ENCODE results near the gene ZDHHC11. TPM values are rescaled to one million over a fixed set of nuclear protein-coding genes. Genes with fewer than 3 reads are reported as not detected.
"Not testable (repeated sequence)": the region's sequence is repeated elsewhere in the genome, so short reads cannot be mapped to it uniquely, and the experiment has no call there.

Gene ZDHHC11
- total and polyA plus RNA-seq, 2 donors, result 1.1 to 9.6 TPM

DNA sequence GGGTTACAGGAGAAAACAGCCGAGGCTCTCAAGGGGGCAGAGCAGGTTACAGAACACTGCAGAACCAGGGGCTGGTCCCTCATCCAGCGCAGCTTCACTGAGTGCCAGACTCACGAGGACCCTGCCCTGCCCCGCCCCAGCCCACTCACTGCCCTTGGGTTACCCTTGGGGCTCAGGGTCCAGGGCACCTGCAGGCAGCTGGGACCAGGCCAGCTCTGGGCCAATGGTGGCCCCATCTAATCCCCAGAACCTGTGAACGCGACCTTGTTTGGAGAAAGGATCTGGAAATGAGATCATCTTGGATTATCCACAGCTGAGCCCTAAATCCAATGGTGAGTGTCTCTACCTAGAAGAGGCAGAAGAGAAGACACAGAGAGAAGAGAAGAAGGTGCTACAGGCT is 72.4 kb downstream of the ZDHHC11 start:
- H3K4me3 ChIP-seq (ENCODE audit: low read length in 2 of 2); H3K27ac ChIP-seq (ENCODE audit: low read depth in 1 of 2, low read length in 1 of 2); H3K27me3 ChIP-seq (ENCODE audit: control insufficient read depth in 2 of 2, insufficient read depth in 1 of 2, low read length in 1 of 2); H3K36me3 ChIP-seq (ENCODE audit: control insufficient read depth in 2 of 2, insufficient read depth in 2 of 2, low read length in 1 of 2); H3K9me3 ChIP-seq (ENCODE audit: control insufficient read depth in 2 of 2, insufficient read depth in 1 of 2, low read length in 1 of 2); DNase-seq (ENCODE audit: low read depth in 6 of 9, low spot score in 9 of 9); H3K4me1 ChIP-seq (ENCODE audit: control insufficient read depth in 2 of 2, insufficient read depth in 2 of 2, low read length in 2 of 2): not testable (repeated sequence)
- 92% methylated on average over 5 of the region's 6 CpGs for WGBS

DNA sequence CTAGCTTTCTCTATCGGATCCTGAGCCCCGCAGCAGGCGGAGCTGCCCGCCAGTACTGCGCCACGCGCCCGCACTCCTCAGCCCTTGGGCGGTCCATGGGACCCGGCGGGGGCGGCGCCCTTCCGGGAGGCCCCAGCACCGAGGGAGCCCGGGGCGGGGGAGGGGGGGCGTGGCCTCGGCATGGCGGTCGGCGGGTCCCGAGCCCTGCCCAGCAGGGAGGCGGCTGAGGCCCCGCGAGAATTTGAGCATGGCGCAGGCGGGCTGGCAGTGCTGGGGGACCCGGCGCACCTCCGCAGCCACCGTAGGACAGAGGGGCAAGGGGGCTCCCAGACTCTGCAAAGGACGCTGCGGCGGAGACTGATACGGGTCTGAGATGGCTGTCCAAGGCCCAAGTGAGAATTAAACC is 73.0 kb downstream of the ZDHHC11 start:
- no peaks in the 10 kb centered on the region for H3K9me3 ChIP-seq (ENCODE audit: control insufficient read depth in 2 of 2, insufficient read depth in 1 of 2, low read length in 1 of 2)
- WGBS, result 97% methylated on average over 36 of the region's 36 CpGs
- no peak overlapping the region for H3K27ac ChIP-seq (ENCODE audit: low read depth in 1 of 2, low read length in 1 of 2)
- H3K36me3 ChIP-seq (ENCODE audit: control insufficient read depth in 2 of 2, insufficient read depth in 2 of 2, low read length in 1 of 2), result no peaks in the 10 kb centered on the region
- H3K4me1 ChIP-seq (ENCODE audit: control insufficient read depth in 2 of 2, insufficient read depth in 2 of 2, low read length in 2 of 2), result no peaks in the 10 kb centered on the region
- peaks cover 0 to 2% of the 10 kb centered on the region in 2 donors for H3K27me3 ChIP-seq (ENCODE audit: control insufficient read depth in 2 of 2, insufficient read depth in 1 of 2, low read length in 1 of 2)
- DNase-seq (ENCODE audit: low read depth in 6 of 9, low spot score in 9 of 9), result no peak
- H3K4me3 ChIP-seq (ENCODE audit: low read length in 2 of 2), result no peak overlapping the region

DNA sequence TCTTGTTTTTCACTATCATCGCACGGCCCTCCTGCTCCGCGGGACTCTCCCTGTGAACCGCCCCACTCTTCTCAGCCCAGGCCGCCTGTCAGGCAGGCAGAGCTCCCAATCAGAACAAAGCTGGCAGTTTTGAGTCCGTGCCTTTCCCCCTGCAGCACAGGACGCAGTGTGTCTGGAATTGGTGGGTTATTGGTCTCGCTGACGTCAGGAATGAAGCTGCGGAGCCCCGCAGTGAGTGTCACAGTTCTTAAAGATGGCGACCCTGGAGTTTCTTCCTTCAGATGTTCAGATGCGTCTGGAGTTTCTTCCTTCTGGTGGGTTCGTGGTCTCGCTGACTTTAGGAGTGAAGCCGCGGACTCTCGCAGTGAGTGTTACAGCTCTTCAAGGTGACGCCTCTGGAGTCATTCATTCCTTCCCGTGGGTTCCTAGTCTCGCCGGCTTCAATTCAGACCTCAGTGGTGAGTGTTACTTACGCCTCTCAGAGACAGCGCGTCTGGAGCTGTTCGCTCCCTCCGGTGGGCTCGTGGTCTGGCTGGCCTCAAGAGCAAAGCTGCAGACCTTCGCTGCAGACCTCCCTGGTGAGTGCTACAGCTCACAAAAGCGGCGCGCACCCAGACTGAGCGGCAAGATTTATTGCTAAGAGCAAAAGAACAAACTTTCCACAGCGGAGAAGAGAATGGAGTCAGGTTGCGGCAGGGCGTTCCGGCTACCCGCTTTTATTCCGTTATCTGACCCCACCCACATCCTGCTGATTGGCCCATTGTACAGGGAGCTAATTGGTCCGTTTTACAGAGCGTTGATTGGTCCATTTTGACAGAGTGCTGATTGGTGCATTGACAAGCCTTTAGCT is 73.7 kb downstream of the ZDHHC11 start:
- no peak for DNase-seq (ENCODE audit: low read depth in 6 of 9, low spot score in 9 of 9)
- H3K36me3 ChIP-seq (ENCODE audit: control insufficient read depth in 2 of 2, insufficient read depth in 2 of 2, low read length in 1 of 2), result no peaks in the 10 kb centered on the region
- no peaks in the 10 kb centered on the region for H3K4me1 ChIP-seq (ENCODE audit: control insufficient read depth in 2 of 2, insufficient read depth in 2 of 2, low read length in 2 of 2)
- no peak overlapping the region for H3K27ac ChIP-seq (ENCODE audit: low read depth in 1 of 2, low read length in 1 of 2)
- peaks cover 0 to 2% of the 10 kb centered on the region in 2 donors for H3K27me3 ChIP-seq (ENCODE audit: control insufficient read depth in 2 of 2, insufficient read depth in 1 of 2, low read length in 1 of 2)
- 92% methylated on average over 42 of the region's 42 CpGs for WGBS
- no peak overlapping the region for H3K4me3 ChIP-seq (ENCODE audit: low read length in 2 of 2)
- H3K9me3 ChIP-seq (ENCODE audit: control insufficient read depth in 2 of 2, insufficient read depth in 1 of 2, low read length in 1 of 2), result no peaks in the 10 kb centered on the region

DNA sequence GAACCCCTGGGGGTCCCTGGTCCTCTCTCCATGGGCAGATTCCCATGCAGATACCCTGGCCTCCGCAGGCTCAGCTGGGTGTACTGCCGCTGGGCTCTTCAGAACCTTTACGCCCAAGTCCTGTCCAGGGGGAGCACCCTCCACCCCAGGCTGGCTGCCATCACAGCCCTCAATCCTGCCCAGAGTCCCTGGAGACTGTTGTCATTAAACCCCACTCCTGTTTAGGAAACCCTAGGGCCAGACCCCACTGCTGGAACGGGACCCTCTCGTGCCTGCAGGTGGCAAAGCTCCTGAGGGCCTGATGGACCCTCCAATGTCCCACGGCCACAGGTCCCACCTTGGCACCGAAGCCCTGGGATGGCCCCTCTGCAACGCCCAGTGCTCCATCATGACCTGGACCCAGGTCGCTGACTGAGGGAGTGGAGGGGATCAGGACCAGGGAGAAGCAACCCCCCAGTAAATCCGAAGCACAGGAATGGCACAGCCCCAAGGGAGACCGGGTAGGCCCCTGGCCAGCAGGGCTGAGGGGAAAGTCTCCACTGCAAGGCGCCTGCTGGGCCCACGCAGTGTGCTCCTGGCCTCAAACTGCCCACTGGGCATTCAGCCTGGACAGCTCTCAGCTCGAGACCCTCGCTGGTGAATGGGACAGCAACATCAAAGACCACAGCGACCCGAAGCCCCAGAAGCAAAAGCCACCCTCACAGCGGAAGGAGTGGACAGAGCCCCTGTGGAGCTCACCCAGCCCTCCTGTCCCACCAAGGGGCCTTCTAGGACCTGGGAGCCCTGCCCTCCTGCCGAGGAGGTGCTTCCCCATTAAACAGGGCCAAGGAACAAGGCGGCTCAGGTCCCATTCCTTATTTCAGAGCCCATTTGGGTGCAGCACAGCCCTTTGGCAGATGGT is 74.6 kb downstream of the ZDHHC11 start:
- Histone ChIP-seq H3K4me3 (ENCODE audit: low read length in 2 of 2) (no peak overlapping the region), H3K4me1 (ENCODE audit: control insufficient read depth in 2 of 2, insufficient read depth in 2 of 2, low read length in 2 of 2) (no peaks in the 10 kb centered on the region), H3K27me3 (ENCODE audit: control insufficient read depth in 2 of 2, insufficient read depth in 1 of 2, low read length in 1 of 2) (peaks cover 0 to 2% of the 10 kb centered on the region in 2 donors), H3K27ac (ENCODE audit: low read depth in 1 of 2, low read length in 1 of 2) (no peak overlapping the region), H3K9me3 (ENCODE audit: control insufficient read depth in 2 of 2, insufficient read depth in 1 of 2, low read length in 1 of 2) (no peaks in the 10 kb centered on the region), H3K36me3 (ENCODE audit: control insufficient read depth in 2 of 2, insufficient read depth in 2 of 2, low read length in 1 of 2) (no peaks in the 10 kb centered on the region)
- WGBS, result 96% methylated on average over 20 of the region's 20 CpGs
- no peak for DNase-seq (ENCODE audit: low read depth in 6 of 9, low spot score in 9 of 9)

DNA sequence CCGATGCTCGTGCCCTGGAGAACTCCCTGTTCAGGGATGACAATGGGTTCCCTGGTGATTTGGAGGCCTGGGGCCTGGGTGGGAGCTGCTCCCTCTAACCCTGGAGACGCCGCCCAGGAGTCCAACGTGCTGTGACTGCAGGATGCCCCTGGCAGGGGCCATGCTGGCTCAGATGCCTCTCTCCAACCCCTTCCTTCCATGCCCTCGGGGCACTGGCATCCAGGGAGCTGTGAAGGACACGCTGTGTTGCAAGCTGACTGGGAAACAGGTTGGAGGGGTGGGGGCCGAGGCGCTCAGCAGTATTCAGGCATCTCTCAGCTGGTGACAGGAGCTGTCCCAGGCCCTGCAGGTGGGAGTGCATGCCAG is 75.2 kb downstream of the ZDHHC11 start:
- H3K4me3 ChIP-seq (ENCODE audit: low read length in 2 of 2); H3K4me1 ChIP-seq (ENCODE audit: control insufficient read depth in 2 of 2, insufficient read depth in 2 of 2, low read length in 2 of 2); H3K27ac ChIP-seq (ENCODE audit: low read depth in 1 of 2, low read length in 1 of 2); H3K9me3 ChIP-seq (ENCODE audit: control insufficient read depth in 2 of 2, insufficient read depth in 1 of 2, low read length in 1 of 2); DNase-seq (ENCODE audit: low read depth in 6 of 9, low spot score in 9 of 9); H3K36me3 ChIP-seq (ENCODE audit: control insufficient read depth in 2 of 2, insufficient read depth in 2 of 2, low read length in 1 of 2); H3K27me3 ChIP-seq (ENCODE audit: control insufficient read depth in 2 of 2, insufficient read depth in 1 of 2, low read length in 1 of 2): not testable (repeated sequence)
- 92% methylated on average over 9 of the region's 9 CpGs for WGBS

DNA sequence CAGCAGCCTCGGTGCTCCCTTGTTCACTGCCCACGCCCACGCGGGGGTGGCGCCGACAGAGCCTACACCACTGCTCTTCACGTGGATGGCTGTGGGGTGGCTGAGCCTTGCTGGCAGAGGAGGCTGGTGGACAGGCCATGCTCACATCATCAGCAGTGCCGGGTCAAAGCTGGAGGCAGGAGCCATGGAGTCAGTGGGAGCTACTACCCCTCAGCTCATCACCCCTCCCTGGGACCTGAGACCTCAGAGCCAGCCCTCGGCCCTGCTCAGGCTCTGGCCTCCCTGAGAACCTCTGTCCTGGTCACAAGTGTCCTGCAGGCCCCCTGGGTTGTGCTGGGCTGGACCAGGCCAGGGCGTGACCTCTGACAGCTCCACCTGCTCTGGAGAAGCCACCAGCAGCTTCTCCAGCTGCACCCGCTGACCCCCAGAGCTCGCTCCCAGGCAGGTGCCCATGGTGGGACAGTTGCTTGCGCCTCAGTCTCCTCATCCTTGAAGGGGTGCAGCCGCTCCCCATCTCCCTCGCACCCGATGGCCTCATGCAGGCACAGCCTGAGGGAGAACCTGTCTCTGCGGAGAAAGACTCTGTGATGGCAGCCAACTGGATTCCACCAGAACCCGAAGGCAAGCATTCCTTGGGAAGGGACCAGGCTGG is 75.8 kb downstream of the ZDHHC11 start:
- not testable (repeated sequence) for H3K4me1 ChIP-seq (ENCODE audit: control insufficient read depth in 2 of 2, insufficient read depth in 2 of 2, low read length in 2 of 2); H3K36me3 ChIP-seq (ENCODE audit: control insufficient read depth in 2 of 2, insufficient read depth in 2 of 2, low read length in 1 of 2); H3K27me3 ChIP-seq (ENCODE audit: control insufficient read depth in 2 of 2, insufficient read depth in 1 of 2, low read length in 1 of 2); DNase-seq (ENCODE audit: low read depth in 6 of 9, low spot score in 9 of 9); H3K4me3 ChIP-seq (ENCODE audit: low read length in 2 of 2); H3K27ac ChIP-seq (ENCODE audit: low read depth in 1 of 2, low read length in 1 of 2); H3K9me3 ChIP-seq (ENCODE audit: control insufficient read depth in 2 of 2, insufficient read depth in 1 of 2, low read length in 1 of 2)
- WGBS, result 92% methylated on average over 18 of the region's 18 CpGs

DNA sequence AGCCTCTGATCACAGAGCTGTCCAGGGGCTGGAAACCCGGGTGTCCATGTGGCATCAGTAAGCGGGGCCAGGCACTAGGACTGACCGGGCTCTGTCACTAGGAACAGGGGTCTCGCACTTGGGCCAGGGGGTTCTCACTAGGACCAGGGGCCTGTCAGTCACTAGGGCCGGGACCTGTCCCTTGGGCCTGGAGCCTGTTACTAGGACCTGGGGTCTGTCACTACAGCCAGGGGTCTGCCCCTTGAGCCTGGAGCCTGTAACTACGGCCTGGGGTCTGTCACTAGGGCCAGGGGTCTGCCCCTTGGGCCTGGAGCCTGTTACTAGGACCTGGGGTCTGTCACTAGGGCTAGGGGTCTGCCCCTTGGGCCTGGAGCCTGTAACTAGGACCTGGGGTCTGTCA is 76.5 kb downstream of the ZDHHC11 start:
- H3K9me3 ChIP-seq (ENCODE audit: control insufficient read depth in 2 of 2, insufficient read depth in 1 of 2, low read length in 1 of 2); H3K4me3 ChIP-seq (ENCODE audit: low read length in 2 of 2); H3K27me3 ChIP-seq (ENCODE audit: control insufficient read depth in 2 of 2, insufficient read depth in 1 of 2, low read length in 1 of 2); H3K27ac ChIP-seq (ENCODE audit: low read depth in 1 of 2, low read length in 1 of 2); H3K4me1 ChIP-seq (ENCODE audit: control insufficient read depth in 2 of 2, insufficient read depth in 2 of 2, low read length in 2 of 2); DNase-seq (ENCODE audit: low read depth in 6 of 9, low spot score in 9 of 9); H3K36me3 ChIP-seq (ENCODE audit: control insufficient read depth in 2 of 2, insufficient read depth in 2 of 2, low read length in 1 of 2): not testable (repeated sequence)
- 86% methylated on average over 6 of the region's 6 CpGs for WGBS

DNA sequence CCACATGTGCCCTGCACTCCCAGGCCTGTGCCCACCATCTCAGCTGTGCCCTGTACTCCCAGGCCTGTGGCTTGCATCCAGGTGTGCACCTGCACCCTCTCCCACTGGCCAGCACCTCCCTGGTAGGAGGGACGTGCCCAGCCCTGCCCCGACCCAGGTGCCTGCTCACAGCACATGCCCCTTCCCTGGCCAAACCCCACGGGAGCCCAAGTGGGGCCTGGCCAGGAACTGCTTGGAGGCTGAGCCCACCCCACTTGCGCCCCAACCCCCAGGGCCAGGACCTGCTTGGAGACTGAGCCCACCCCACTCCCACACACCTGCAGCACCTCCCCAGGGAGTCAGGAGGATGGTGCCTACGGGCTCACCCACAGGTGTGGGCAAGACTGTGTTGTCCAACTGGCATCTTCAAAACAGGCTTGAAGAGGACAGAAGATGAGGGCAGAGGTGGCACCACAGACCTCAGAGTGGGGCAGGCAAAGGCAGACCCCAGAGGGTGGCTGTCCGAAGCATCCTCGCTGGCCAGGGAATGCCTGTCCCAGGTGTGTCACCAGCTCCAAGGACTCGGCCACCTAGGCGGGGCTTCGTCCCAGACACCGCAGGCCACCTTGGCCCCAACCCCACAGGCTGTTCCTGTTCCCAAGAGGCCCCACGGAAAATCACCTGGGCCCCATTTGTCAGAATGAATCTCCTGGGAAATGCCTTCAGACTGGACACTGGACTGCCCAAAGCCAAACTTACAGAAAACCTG is 77.1 kb downstream of the ZDHHC11 start:
- H3K27me3 ChIP-seq (ENCODE audit: control insufficient read depth in 2 of 2, insufficient read depth in 1 of 2, low read length in 1 of 2), result peaks cover 0 to 2% of the 10 kb centered on the region in 2 donors
- no peak overlapping the region for H3K4me3 ChIP-seq (ENCODE audit: low read length in 2 of 2)
- no peak overlapping the region for H3K27ac ChIP-seq (ENCODE audit: low read depth in 1 of 2, low read length in 1 of 2)
- no peak for DNase-seq (ENCODE audit: low read depth in 6 of 9, low spot score in 9 of 9)
- H3K9me3 ChIP-seq (ENCODE audit: control insufficient read depth in 2 of 2, insufficient read depth in 1 of 2, low read length in 1 of 2), result no peaks in the 10 kb centered on the region
- 93% methylated on average over 12 of the region's 12 CpGs for WGBS
- no peaks in the 10 kb centered on the region for H3K36me3 ChIP-seq (ENCODE audit: control insufficient read depth in 2 of 2, insufficient read depth in 2 of 2, low read length in 1 of 2)
- H3K4me1 ChIP-seq (ENCODE audit: control insufficient read depth in 2 of 2, insufficient read depth in 2 of 2, low read length in 2 of 2), result no peaks in the 10 kb centered on the region
